ENCODE results near the gene NADSYN1.

NADSYN1 gene

GRCh38 chr11:71544525-71545214 lies 91.7 kb downstream of the NADSYN1 start:
- Mint-ChIP-seq H3K9me3 (peaks cover 10 to 33% of the 10 kb centered on the region in 2 donors), H3K4me1 (peaks cover 18% of the 10 kb centered on the region), H3K27ac (peak overlapping the region in 1 of 2 donors; percentile 8), H3K27me3 (peaks cover 38% of the 10 kb centered on the region), H3K4me3 (no peak overlapping the region)
- no peak for DNase-seq
- ATAC-seq, result no peak

- DNase-seq (no peak), ATAC-seq (no peak)
- no peak overlapping the region for H3K4me3 Mint-ChIP-seq
- peaks cover 10 to 28% of the 10 kb centered on the region in 2 donors for H3K9me3 Mint-ChIP-seq
- H3K27ac Mint-ChIP-seq, result no peak overlapping the region
- H3K27me3 Mint-ChIP-seq, result peaks cover 44% of the 10 kb centered on the region
- peaks cover 18% of the 10 kb centered on the region for H3K4me1 Mint-ChIP-seq
Observed at GRCh38 chr11:71545405-71545966, 92.5 kb downstream of the NADSYN1 start.

- H3K27ac Mint-ChIP-seq, result no peak within 1 kb of the TSS
- H3K4me3 Mint-ChIP-seq, result no peak within 1 kb of the TSS
- DNase-seq (no peak), ATAC-seq (no peak)
- peaks cover 40% of the 10 kb centered on the region for H3K27me3 Mint-ChIP-seq
- H3K4me1 Mint-ChIP-seq, result peaks cover 14% of the 10 kb centered on the region
- H3K9me3 Mint-ChIP-seq, result peaks cover 0 to 13% of the 10 kb centered on the region in 2 donors
Observed at GRCh38 chr11:71548120-71548519, 95.1 kb downstream of the NADSYN1 start, which contains the start of gene KRTAP5-9. Gene KRTAP5-9, plus strand, starts transcription at chr11:71548420. Its CDS starts 238 bp downstream, at chr11:71548658.

- Mint-ChIP-seq H3K27me3 (peaks cover 36% of the 10 kb centered on the region), H3K4me3 (no peak overlapping the region), H3K9me3 (peaks cover 0 to 10% of the 10 kb centered on the region in 2 donors), H3K4me1 (peaks cover 8% of the 10 kb centered on the region), H3K27ac (no peak overlapping the region)
- ATAC-seq (no peak), DNase-seq (no peak)
Observed at GRCh38 chr11:71548716-71549151, 95.7 kb downstream of the NADSYN1 start.
